WTC11 (cell line): ENCODE results near the gene PIK3R1. TPM values are rescaled to one million over a fixed set of nuclear protein-coding genes. Genes with fewer than 3 reads are reported as not detected.

ENCODE experiments used
- ATAC-seq: fragments of 200-7000 bp; cut with Tn5 transposase; 2 replicates; pipeline ENCODE4 v1.10.0; 2021; ENCODE audit warnings: mild to moderate bottlenecking, moderate library complexity
- CTCF ChIA-PET: fragments of 300-600 bp; sonication (Branson Sonifier 250); formaldehyde crosslinking; loops from one replicate; lab custom pipeline; 2021; ENCODE audit warnings: antibody characterized with exemption; lab: Charles Lee
- POLR2A ChIA-PET: fragments of 350-600 bp; sonication (Branson Sonifier 250); formaldehyde crosslinking; loops from one replicate; lab custom pipeline; 2021; ENCODE audit warnings: antibody characterized with exemption; lab: Charles Lee
- DNase-seq: peaks from one replicate; pipeline ENCODE4 v3.0.0; 2021; ENCODE audit warnings: low spot score
- H3K27ac Mint-ChIP-seq: 2 replicates; pipeline ENCODE4 v1.8.0; 2021; ENCODE audit warnings: mixed read lengths
- H3K27me3 Mint-ChIP-seq: 2 replicates; pipeline ENCODE4 v1.8.0; 2021; ENCODE audit warnings: low read depth, mild to moderate bottlenecking, moderate library complexity, mixed read lengths
- H3K36me3 Mint-ChIP-seq: 2 replicates; pipeline ENCODE4 v1.8.0; 2021; ENCODE audit warnings: mixed read lengths
- H3K4me1 Mint-ChIP-seq: 2 replicates; pipeline ENCODE4 v1.8.0; 2022; ENCODE audit warnings: mixed read lengths
- H3K4me3 Mint-ChIP-seq: 2 replicates; pipeline ENCODE4 v1.8.0; 2021; ENCODE audit warnings: mild to moderate bottlenecking, moderate library complexity, mixed read lengths
- H3K9me3 Mint-ChIP-seq: 2 replicates; pipeline ENCODE4 v1.8.0; 2021; ENCODE audit warnings: mixed read lengths
- CBFB ChIP-seq: sonication (generic); formaldehyde crosslinking; IDR thresholded peaks from 2 replicates; pipeline ENCODE4 v1.8.1; 2022; ENCODE audit warnings: mild to moderate bottlenecking, low read depth, missing genetic modification reagents
- CTCF ChIP-seq: fragments of 200-600 bp; IDR thresholded peaks from 2 replicates; pipeline ENCODE4 v1.8.0; 2022; ENCODE audit warnings: antibody characterized with exemption
- EMX1 ChIP-seq: fragments of 250-450 bp; sonication (Bioruptor Pico); IDR thresholded peaks from 2 replicates; pipeline ENCODE4 v1.8.0; 2021; ENCODE audit warnings: mild to moderate bottlenecking
- FOXJ3 ChIP-seq: sonication (generic); formaldehyde crosslinking; IDR thresholded peaks from 2 replicates; pipeline ENCODE4 v1.9.0; 2021; ENCODE audit warnings: missing genetic modification reagents, mild to moderate bottlenecking, borderline replicate concordance
- FOXP1 ChIP-seq: sonication (generic); formaldehyde crosslinking; IDR thresholded peaks from 2 replicates; pipeline ENCODE4 v1.8.0; 2022; ENCODE audit warnings: missing genetic modification reagents, mild to moderate bottlenecking, moderate library complexity, borderline replicate concordance
- GRHL2 ChIP-seq: fragments of 250-450 bp; sonication (Bioruptor Pico); IDR thresholded peaks from 2 replicates; pipeline ENCODE4 v1.8.0; 2022; ENCODE audit warnings: mild to moderate bottlenecking, moderate library complexity; ENCODE audit not compliant: insufficient replicate concordance, severe bottlenecking
- HMGA2 ChIP-seq: fragments of 250-450 bp; sonication (Bioruptor Pico); IDR thresholded peaks from 2 replicates; pipeline ENCODE4 v1.4.0; 2021; ENCODE audit warnings: mild to moderate bottlenecking, moderate library complexity
- JAZF1 ChIP-seq: fragments of 250-450 bp; sonication (Bioruptor Pico); IDR thresholded peaks from 2 replicates; pipeline ENCODE4 v1.9.0; 2021; ENCODE audit warnings: moderate library complexity, mild to moderate bottlenecking, inconsistent platforms
- KAT7 ChIP-seq: sonication (generic); formaldehyde crosslinking; IDR thresholded peaks from 2 replicates; pipeline ENCODE4 v1.8.1; 2023; ENCODE audit warnings: missing genetic modification reagents, mild to moderate bottlenecking, borderline replicate concordance
- PRDM15 ChIP-seq: sonication (generic); formaldehyde crosslinking; IDR thresholded peaks from 2 replicates; pipeline ENCODE4 v1.8.0; 2022; ENCODE audit warnings: missing genetic modification reagents
- RELA ChIP-seq: sonication (generic); formaldehyde crosslinking; IDR thresholded peaks from 2 replicates; pipeline ENCODE4 v1.8.1; 2022; ENCODE audit warnings: missing genetic modification reagents, mild to moderate bottlenecking, borderline replicate concordance
- TEAD1 ChIP-seq: sonication (generic); formaldehyde crosslinking; IDR thresholded peaks from 2 replicates; pipeline ENCODE4 v1.8.0; 2022; ENCODE audit warnings: mild to moderate bottlenecking, missing genetic modification reagents
- ZBTB21 ChIP-seq: sonication (generic); formaldehyde crosslinking; IDR thresholded peaks from 2 replicates; pipeline ENCODE4 v1.8.1; 2023; ENCODE audit warnings: mild to moderate bottlenecking, missing genetic modification reagents, borderline replicate concordance
- ZNF317 ChIP-seq: sonication (generic); formaldehyde crosslinking; IDR thresholded peaks from 2 replicates; pipeline ENCODE4 v1.8.1; 2023; ENCODE audit warnings: low read depth, mild to moderate bottlenecking, moderate library complexity, missing genetic modification reagents, borderline replicate concordance
- ZNF423 ChIP-seq: fragments of 250-450 bp; sonication (Bioruptor Pico); IDR thresholded peaks from 2 replicates; pipeline ENCODE4 v2.1.2; 2022; ENCODE audit warnings: mild to moderate bottlenecking, moderate library complexity
- ZNF671 ChIP-seq: fragments of 250-450 bp; sonication (Bioruptor Pico); IDR thresholded peaks from 2 replicates; pipeline ENCODE4 v1.8.0; 2021; ENCODE audit warnings: mild to moderate bottlenecking
- total RNA-seq: library from RNA; stranded (reverse); gene quantifications from 3 replicates; pipeline ENCODE4 v1.2.3, GENCODE V29; 2021
- TF ChIP-seq, protein P1 (sequence below): sonication (generic); formaldehyde crosslinking; IDR thresholded peaks from 2 replicates; pipeline ENCODE4 v1.8.0; 2022; ENCODE audit warnings: mild to moderate bottlenecking, missing genetic modification reagents
- TF ChIP-seq, protein P2 (sequence below): sonication (generic); formaldehyde crosslinking; IDR thresholded peaks from 2 replicates; pipeline ENCODE4 v1.8.1; 2022; ENCODE audit warnings: mild to moderate bottlenecking, missing genetic modification reagents, moderate library complexity, borderline replicate concordance
- TF ChIP-seq, protein P3 (sequence below): sonication (generic); formaldehyde crosslinking; IDR thresholded peaks from 2 replicates; pipeline ENCODE4 v1.8.0; 2022; ENCODE audit warnings: mild to moderate bottlenecking, missing genetic modification reagents
- TF ChIP-seq, protein P4 (sequence below): sonication (generic); formaldehyde crosslinking; IDR thresholded peaks from 2 replicates; pipeline ENCODE4 v1.8.1; 2023; ENCODE audit warnings: mild to moderate bottlenecking, missing genetic modification reagents, moderate library complexity
- TF ChIP-seq, protein P5 (sequence below): fragments of 250-450 bp; sonication (Bioruptor Pico); IDR thresholded peaks from 2 replicates; pipeline ENCODE4 v1.9.0; 2021; ENCODE audit warnings: mild to moderate bottlenecking, borderline replicate concordance

The PIK3R1 gene
- total RNA-seq, 1 experiment from 2014 or later = 11.3 TPM

- TF ChIP-seq, protein P1, sequence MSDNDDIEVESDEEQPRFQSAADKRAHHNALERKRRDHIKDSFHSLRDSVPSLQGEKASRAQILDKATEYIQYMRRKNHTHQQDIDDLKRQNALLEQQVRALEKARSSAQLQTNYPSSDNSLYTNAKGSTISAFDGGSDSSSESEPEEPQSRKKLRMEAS = no peak
- TF ChIP-seq JAZF1 (CRISPR knock-in tag) = no peak
- TF ChIP-seq ZBTB21 = no peak
Measured at GRCh38 chr5:68345171-68345570, 129.6 kb downstream of the PIK3R1 start (continued).

DNA sequence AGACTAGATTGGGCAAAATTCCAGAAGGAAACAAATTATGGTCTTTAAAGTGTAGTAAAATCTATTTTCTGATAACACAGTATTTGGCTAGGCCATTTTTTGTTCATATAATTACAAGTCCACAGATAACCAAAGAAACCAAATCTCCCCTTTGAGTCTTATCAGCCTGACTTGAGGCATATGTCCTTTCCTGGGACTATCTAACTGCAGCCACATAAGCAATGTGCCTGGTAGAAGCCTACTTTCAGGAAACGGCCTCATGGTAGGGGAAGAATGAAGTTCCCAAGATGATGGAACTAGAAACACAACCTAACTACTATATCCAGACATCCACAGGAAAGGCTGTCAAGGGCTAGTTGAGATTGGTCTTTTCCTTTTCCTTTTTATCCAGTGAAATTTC is 130.0 kb downstream of the PIK3R1 start:
- peaks cover 9% of the 10 kb centered on the region for H3K4me1 Mint-ChIP-seq
- H3K27ac Mint-ChIP-seq = no peak overlapping the region
- TF ChIP-seq, protein P2, sequence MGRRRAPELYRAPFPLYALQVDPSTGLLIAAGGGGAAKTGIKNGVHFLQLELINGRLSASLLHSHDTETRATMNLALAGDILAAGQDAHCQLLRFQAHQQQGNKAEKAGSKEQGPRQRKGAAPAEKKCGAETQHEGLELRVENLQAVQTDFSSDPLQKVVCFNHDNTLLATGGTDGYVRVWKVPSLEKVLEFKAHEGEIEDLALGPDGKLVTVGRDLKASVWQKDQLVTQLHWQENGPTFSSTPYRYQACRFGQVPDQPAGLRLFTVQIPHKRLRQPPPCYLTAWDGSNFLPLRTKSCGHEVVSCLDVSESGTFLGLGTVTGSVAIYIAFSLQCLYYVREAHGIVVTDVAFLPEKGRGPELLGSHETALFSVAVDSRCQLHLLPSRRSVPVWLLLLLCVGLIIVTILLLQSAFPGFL (CRISPR knock-in tag) = no peak
- TF ChIP-seq FOXP1 (CRISPR knock-in tag) = no peak
- no peak for TF ChIP-seq FOXJ3 (CRISPR knock-in tag)
- TF ChIP-seq, protein P3, sequence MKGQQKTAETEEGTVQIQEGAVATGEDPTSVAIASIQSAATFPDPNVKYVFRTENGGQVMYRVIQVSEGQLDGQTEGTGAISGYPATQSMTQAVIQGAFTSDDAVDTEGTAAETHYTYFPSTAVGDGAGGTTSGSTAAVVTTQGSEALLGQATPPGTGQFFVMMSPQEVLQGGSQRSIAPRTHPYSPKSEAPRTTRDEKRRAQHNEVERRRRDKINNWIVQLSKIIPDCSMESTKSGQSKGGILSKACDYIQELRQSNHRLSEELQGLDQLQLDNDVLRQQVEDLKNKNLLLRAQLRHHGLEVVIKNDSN = no peak
- TF ChIP-seq RELA = no peak
- TF ChIP-seq GRHL2 (CRISPR knock-in tag) = no peak
- no peak for TF ChIP-seq CTCF
- TF ChIP-seq, protein P1 = no peak
- no peak for TF ChIP-seq KAT7 (CRISPR knock-in tag)
- TF ChIP-seq EMX1 (CRISPR knock-in tag) = no peak
- TF ChIP-seq, protein P4, sequence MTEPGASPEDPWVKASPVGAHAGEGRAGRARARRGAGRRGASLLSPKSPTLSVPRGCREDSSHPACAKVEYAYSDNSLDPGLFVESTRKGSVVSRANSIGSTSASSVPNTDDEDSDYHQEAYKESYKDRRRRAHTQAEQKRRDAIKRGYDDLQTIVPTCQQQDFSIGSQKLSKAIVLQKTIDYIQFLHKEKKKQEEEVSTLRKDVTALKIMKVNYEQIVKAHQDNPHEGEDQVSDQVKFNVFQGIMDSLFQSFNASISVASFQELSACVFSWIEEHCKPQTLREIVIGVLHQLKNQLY (CRISPR knock-in tag) = no peak
- TF ChIP-seq, all 79 proteins: peak for 0
- H3K27me3 Mint-ChIP-seq = no peaks in the 10 kb centered on the region
- ChIA-PET CTCF (no interaction called here), POLR2A (no interaction called here)
- peaks cover 31% of the 10 kb centered on the region for H3K9me3 Mint-ChIP-seq
- ATAC-seq (no peak), DNase-seq (no peak)
- H3K36me3 Mint-ChIP-seq = peaks cover 8% of the 10 kb centered on the region
- H3K4me3 Mint-ChIP-seq = no peak overlapping the region

- Mint-ChIP-seq H3K9me3 (peaks cover 25% of the 10 kb centered on the region), H3K4me3 (no peak overlapping the region), H3K4me1 (peaks cover 9% of the 10 kb centered on the region), H3K27ac (no peak overlapping the region), H3K36me3 (peaks cover 8% of the 10 kb centered on the region), H3K27me3 (no peaks in the 10 kb centered on the region)
- no peak for ATAC-seq
- ChIA-PET CTCF (no interaction called here), POLR2A (no interaction called here)
- no peak for DNase-seq
- TF ChIP-seq TEAD1 (CRISPR knock-in tag) = no peak
- TF ChIP-seq ZNF423 (CRISPR knock-in tag) = no peak
- no peak for TF ChIP-seq RELA
- no peak for TF ChIP-seq PRDM15 (CRISPR knock-in tag)
- TF ChIP-seq KAT7 (CRISPR knock-in tag) = no peak
- TF ChIP-seq ZNF317 (CRISPR knock-in tag) = no peak
- TF ChIP-seq, protein P5, sequence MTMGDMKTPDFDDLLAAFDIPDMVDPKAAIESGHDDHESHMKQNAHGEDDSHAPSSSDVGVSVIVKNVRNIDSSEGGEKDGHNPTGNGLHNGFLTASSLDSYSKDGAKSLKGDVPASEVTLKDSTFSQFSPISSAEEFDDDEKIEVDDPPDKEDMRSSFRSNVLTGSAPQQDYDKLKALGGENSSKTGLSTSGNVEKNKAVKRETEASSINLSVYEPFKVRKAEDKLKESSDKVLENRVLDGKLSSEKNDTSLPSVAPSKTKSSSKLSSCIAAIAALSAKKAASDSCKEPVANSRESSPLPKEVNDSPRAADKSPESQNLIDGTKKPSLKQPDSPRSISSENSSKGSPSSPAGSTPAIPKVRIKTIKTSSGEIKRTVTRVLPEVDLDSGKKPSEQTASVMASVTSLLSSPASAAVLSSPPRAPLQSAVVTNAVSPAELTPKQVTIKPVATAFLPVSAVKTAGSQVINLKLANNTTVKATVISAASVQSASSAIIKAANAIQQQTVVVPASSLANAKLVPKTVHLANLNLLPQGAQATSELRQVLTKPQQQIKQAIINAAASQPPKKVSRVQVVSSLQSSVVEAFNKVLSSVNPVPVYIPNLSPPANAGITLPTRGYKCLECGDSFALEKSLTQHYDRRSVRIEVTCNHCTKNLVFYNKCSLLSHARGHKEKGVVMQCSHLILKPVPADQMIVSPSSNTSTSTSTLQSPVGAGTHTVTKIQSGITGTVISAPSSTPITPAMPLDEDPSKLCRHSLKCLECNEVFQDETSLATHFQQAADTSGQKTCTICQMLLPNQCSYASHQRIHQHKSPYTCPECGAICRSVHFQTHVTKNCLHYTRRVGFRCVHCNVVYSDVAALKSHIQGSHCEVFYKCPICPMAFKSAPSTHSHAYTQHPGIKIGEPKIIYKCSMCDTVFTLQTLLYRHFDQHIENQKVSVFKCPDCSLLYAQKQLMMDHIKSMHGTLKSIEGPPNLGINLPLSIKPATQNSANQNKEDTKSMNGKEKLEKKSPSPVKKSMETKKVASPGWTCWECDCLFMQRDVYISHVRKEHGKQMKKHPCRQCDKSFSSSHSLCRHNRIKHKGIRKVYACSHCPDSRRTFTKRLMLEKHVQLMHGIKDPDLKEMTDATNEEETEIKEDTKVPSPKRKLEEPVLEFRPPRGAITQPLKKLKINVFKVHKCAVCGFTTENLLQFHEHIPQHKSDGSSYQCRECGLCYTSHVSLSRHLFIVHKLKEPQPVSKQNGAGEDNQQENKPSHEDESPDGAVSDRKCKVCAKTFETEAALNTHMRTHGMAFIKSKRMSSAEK (CRISPR knock-in tag) = no peak
- TF ChIP-seq CBFB (CRISPR knock-in tag) = no peak
- no peak for TF ChIP-seq HMGA2
- no peak for TF ChIP-seq ZNF671 (CRISPR knock-in tag)
Measured at GRCh38 chr5:68347536-68347935, 132.0 kb downstream of the PIK3R1 start.
